HG02870 (cell line): ENCODE data around the gene NUDT17.

Experiments used
- ATAC-seq: cut with Tn5 transposase; IDR thresholded peaks from one replicate; pipeline ENCODE4 v1.9.1; 2021; ENCODE audit warnings: mild to moderate bottlenecking, moderate library complexity; ENCODE audit not compliant: unreplicated experiment

The NUDT17 gene

GRCh38 chr1:145887631-145888030 lies 42.2 kb downstream of the NUDT17 start:
- no peak for ATAC-seq

GRCh38 chr1:145889722-145890121 lies 44.3 kb downstream of the NUDT17 start:
- ATAC-seq = no peak

GRCh38 chr1:145891143-145891542 lies 45.7 kb downstream of the NUDT17 start:
- no peak for ATAC-seq

- no peak for ATAC-seq
Observed at GRCh38 chr1:145891587-145892485, 46.4 kb downstream of the NUDT17 start.

GRCh38 chr1:145892486-145893087 lies 47.2 kb downstream of the NUDT17 start:
- no peak for ATAC-seq

GRCh38 chr1:145893306-145894055 lies 48.1 kb downstream of the NUDT17 start:
- ATAC-seq = no peak

- no peak for ATAC-seq
Observed at GRCh38 chr1:145895471-145895870, 50.0 kb downstream of the NUDT17 start.

- no peak for ATAC-seq
Observed at GRCh38 chr1:145897969-145898368, 52.5 kb downstream of the NUDT17 start.
